NB4 (cell line): Measurements from ENCODE around the gene CYTH1.

Source experiments
- DNase-seq: peaks from one replicate; pipeline ENCODE4 v3.0.0; 2010; ENCODE audit warnings: low read depth
- H3K4me3 ChIP-seq: one replicate; pipeline ENCODE4 v1.5.1; 2011; ENCODE audit warnings: mild to moderate bottlenecking, low read depth, low read length, moderate library complexity
- CTCF ChIP-seq: IDR thresholded peaks from one replicate; pipeline ENCODE4 v1.5.1; 2012; ENCODE audit warnings: low read depth, low read length
- MYC ChIP-seq: IDR thresholded peaks from 2 replicates; pipeline ENCODE4 v1.6.1; 2011; ENCODE audit warnings: low read depth, low read length
- POLR2A ChIP-seq: IDR thresholded peaks from 2 replicates; pipeline ENCODE4 v1.6.1; 2011; ENCODE audit warnings: mild to moderate bottlenecking; ENCODE audit not compliant: insufficient read length; ENCODE audit errors: extremely low read depth
- TF ChIP-seq, protein P1 (sequence below): IDR thresholded peaks from 2 replicates; pipeline ENCODE4 v1.6.1; 2011; ENCODE audit warnings: low read depth, low read length

CYTH1 gene

DNA sequence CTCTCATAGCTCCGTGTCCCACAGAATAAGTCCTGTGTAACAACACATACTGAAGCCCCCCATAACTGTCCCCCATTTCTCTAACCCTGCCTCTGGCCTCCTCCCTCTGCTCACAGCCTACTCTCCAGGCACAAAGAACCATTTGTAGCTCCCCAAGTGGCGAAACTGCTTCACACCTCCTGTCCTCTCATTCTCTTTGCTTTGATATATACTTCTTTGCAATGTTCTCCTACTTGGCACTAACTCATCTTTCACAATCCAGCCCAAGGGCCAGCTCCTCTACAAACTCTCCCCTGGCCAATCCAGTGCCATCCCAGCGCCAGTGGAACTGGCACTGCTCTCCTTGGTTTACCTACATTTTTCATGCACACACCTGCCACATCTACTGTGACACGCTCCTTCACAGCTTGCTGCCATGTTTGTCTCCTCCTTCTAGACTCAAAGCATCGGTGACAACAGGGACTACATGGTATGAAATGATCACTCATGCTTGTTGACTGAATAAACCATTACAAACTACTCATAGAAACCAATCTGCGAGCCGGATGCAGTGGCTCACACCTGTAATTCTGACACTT lies 12.8 kb downstream of the CYTH1 start:
- TF ChIP-seq POLR2A, result no peak
- TF ChIP-seq, protein P1, sequence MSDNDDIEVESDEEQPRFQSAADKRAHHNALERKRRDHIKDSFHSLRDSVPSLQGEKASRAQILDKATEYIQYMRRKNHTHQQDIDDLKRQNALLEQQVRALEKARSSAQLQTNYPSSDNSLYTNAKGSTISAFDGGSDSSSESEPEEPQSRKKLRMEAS, result no peak
- no peak for DNase-seq

GRCh38 chr17:78767806-78768205 lies 14.3 kb downstream of the CYTH1 start:
- TF ChIP-seq POLR2A, result no peak
- TF ChIP-seq MYC, result no peak
- TF ChIP-seq, protein P1, result no peak
- TF ChIP-seq CTCF, result no peak
- no peak for DNase-seq
- H3K4me3 ChIP-seq, result no peak overlapping the region

More for the DNA sequence above, 12.8 kb downstream of the CYTH1 start:
- H3K4me3 ChIP-seq, result no peak overlapping the region

DNA sequence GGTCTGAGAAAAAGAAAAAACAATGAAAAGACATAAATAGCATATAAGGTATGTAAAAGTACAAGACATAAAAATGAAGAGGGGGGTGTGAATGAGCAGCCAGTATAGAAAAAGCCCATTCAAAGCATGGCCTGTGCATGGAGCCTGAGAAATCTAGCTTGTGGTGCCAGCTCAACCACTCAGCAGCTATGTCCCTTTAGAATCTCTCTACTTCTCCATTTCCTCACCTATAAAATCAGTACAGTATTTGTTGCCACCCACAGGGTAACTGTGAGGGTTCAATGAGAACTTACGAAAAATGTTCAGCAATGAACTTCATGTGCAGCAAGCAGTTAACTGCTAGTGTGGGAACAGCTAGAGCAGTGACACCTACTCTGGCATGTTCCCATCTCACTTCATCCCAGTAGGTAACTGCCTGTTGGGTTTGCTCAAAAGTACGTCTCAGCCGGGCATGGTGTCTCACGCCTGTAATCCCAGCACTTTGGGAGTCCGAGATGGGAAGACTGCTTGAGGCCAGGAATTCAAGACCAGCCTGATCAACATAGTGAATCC lies 15.3 kb downstream of the CYTH1 start:
- TF ChIP-seq, protein P1, result no peak
- TF ChIP-seq CTCF (no peak), MYC (no peak), POLR2A (no peak)
- no peak overlapping the region for H3K4me3 ChIP-seq
- no peak for DNase-seq

DNA sequence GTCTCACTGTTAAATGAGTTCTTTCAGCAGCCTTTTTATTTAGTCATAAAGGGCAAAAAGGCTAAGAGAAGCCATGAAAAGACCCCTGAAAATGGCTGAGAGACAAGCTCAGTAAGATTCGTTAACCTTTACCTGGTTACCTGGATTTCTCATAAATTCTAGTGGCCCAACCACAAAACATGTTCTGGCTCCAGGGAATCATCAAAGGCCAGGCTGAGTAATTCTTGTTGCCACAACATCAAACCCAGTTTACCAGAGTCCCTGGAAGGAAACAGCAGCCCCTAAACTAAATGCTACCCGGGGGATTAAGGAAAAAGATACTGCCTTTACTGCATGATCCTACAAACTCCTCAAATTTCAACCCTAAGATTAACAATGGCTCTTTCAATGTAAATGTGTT lies 15.8 kb downstream of the CYTH1 start:
- no peak for DNase-seq
- TF ChIP-seq POLR2A (no peak), CTCF (no peak), MYC (no peak)
- TF ChIP-seq, protein P1, result no peak
- H3K4me3 ChIP-seq, result no peak overlapping the region

DNA sequence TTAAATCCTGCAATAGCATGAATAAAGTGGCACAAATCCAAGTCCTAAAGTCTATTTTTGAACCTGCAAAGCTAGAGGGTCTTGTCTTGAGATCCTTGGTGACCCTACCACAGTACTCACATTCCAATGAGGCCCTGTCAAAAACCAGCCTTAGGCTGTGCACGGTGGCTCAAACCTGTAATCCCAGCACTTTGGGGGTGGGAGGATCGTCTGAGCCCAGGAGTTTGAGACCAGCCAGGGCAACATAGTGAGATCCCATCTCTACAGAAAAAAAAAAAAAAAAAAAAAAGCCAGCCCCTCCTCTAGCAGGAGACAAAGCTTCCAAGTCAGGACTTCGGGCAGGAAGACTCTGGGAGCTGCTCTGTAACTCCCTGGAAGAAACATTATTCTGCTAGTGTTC lies 16.3 kb downstream of the CYTH1 start:
- no peak for DNase-seq
- TF ChIP-seq CTCF (no peak), MYC (no peak), POLR2A (no peak)
- TF ChIP-seq, protein P1, result no peak
- no peak overlapping the region for H3K4me3 ChIP-seq

DNA sequence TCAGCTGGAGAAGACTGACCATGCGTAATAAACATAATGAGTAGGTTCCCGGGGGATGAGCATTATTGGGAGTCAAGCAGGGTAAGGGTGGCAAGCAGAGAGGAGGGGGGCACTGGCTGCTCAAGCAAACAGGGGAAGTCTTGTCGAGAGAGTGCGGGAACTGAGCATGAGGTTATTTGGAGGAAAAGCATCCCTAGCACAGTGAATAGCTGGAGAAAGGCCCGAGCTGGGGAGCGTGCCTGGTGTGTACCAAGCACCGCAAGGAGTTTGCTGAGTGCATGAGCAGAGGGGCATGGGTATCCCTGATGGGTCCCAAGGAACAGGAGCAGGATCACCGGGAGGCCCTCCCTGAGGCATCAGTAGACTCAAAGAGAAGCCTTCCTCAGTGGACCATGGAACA lies 17.2 kb downstream of the CYTH1 start:
- TF ChIP-seq POLR2A (no peak), CTCF (no peak), MYC (no peak)
- TF ChIP-seq, protein P1, result no peak
- H3K4me3 ChIP-seq, result no peak overlapping the region

More for the DNA sequence above, 17.2 kb downstream of the CYTH1 start:
- DNase-seq, result no peak
